Lower lobe of right lung (tissue), 2 donors: ENCODE results near the gene CEACAM8. TPM values are rescaled to one million over a fixed set of nuclear protein-coding genes. Genes with fewer than 3 reads are reported as not detected.

ENCODE experiments used
- ATAC-seq, 2 donors: fragments of 200-7000 bp; cut with Tn5 transposase; one replicate each; pipeline ENCODE4 v1.9.1; 2020 to 2022; ENCODE audit warnings: mild to moderate bottlenecking in 2 of 2, moderate library complexity in 2 of 2
- DNase-seq: peaks from one replicate; pipeline ENCODE4 v3.0.0-alpha.2; 2020
- H3K27ac ChIP-seq: fragments of 200-600 bp; one replicate; pipeline ENCODE4 v1.8.0; 2022
- H3K27me3 ChIP-seq: fragments of 200-600 bp; one replicate; pipeline ENCODE4 v1.8.0; 2022; ENCODE audit warnings: low read depth
- H3K36me3 ChIP-seq: fragments of 200-600 bp; one replicate; pipeline ENCODE4 v1.8.0; 2022; ENCODE audit warnings: mild to moderate bottlenecking
- H3K4me1 ChIP-seq: fragments of 200-600 bp; one replicate; pipeline ENCODE4 v1.8.0; 2022
- H3K4me3 ChIP-seq: fragments of 200-600 bp; one replicate; pipeline ENCODE4 v1.8.0; 2022; ENCODE audit warnings: mild to moderate bottlenecking
- H3K9me3 ChIP-seq: fragments of 200-600 bp; one replicate; pipeline ENCODE4 v1.8.0; 2022
- intact Hi-C: fragments of 100-400 bp; cut with DNase I; formaldehyde crosslinking; loops from one replicate; pipeline ENCODE4 v1.11.0; 2022
- total RNA-seq: library from RNA; stranded (reverse); fragmentation: NEBNext Ultra II Directional; extraction: Animal tissue kit (Norgen Biotek cat#: 25700); gene quantifications from one replicate; pipeline ENCODE4 v1.2.1, GENCODE V29; 2021
- TF ChIP-seq, protein P1 (sequence below): fragments of 200-600 bp; IDR thresholded peaks from one replicate; pipeline ENCODE4 v1.8.0; 2022; ENCODE audit warnings: antibody characterized with exemption, mild to moderate bottlenecking
- donor health status: DM: no; HTN: yes; CAD: no; lungs with severe emphysema.

CEACAM8 gene
- total RNA-seq, 1 donor from 2014 or later, result 0.53 TPM

- Histone ChIP-seq H3K4me1 (no peaks in the 10 kb centered on the region), H3K9me3 (no peaks in the 10 kb centered on the region), H3K36me3 (no peaks in the 10 kb centered on the region), H3K27me3 (peaks cover 12% of the 10 kb centered on the region), H3K27ac (no peak overlapping the region), H3K4me3 (no peak overlapping the region)
- DNase-seq, result no peak
- ATAC-seq, result no peak
- TF ChIP-seq, protein P1, sequence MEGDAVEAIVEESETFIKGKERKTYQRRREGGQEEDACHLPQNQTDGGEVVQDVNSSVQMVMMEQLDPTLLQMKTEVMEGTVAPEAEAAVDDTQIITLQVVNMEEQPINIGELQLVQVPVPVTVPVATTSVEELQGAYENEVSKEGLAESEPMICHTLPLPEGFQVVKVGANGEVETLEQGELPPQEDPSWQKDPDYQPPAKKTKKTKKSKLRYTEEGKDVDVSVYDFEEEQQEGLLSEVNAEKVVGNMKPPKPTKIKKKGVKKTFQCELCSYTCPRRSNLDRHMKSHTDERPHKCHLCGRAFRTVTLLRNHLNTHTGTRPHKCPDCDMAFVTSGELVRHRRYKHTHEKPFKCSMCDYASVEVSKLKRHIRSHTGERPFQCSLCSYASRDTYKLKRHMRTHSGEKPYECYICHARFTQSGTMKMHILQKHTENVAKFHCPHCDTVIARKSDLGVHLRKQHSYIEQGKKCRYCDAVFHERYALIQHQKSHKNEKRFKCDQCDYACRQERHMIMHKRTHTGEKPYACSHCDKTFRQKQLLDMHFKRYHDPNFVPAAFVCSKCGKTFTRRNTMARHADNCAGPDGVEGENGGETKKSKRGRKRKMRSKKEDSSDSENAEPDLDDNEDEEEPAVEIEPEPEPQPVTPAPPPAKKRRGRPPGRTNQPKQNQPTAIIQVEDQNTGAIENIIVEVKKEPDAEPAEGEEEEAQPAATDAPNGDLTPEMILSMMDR, result no peak
- intact Hi-C loops, result no loop called here
Measured at GRCh38 chr19:42584466-42584865, 10.3 kb downstream of the CEACAM8 start.

- DNase-seq (no peak), ATAC-seq (no peak)
- Histone ChIP-seq H3K27me3 (peaks cover 15% of the 10 kb centered on the region), H3K9me3 (no peaks in the 10 kb centered on the region), H3K36me3 (no peaks in the 10 kb centered on the region), H3K27ac (no peak overlapping the region), H3K4me3 (no peak overlapping the region), H3K4me1 (peaks cover 5% of the 10 kb centered on the region)
- intact Hi-C loops, result no loop called here
- TF ChIP-seq, protein P1, result no peak
Measured at GRCh38 chr19:42577016-42577415, 17.7 kb downstream of the CEACAM8 start.

- Histone ChIP-seq H3K4me3 (no peak overlapping the region), H3K27me3 (peaks cover 15% of the 10 kb centered on the region), H3K36me3 (no peaks in the 10 kb centered on the region), H3K27ac (no peak overlapping the region), H3K9me3 (no peaks in the 10 kb centered on the region), H3K4me1 (peaks cover 5% of the 10 kb centered on the region)
- ATAC-seq (no peak), DNase-seq (no peak)
- intact Hi-C loops, result no loop called here
- TF ChIP-seq, protein P1, result no peak
Measured at GRCh38 chr19:42576241-42576640, 18.5 kb downstream of the CEACAM8 start.

- intact Hi-C loops, result no loop called here
- Histone ChIP-seq H3K9me3 (no peaks in the 10 kb centered on the region), H3K27ac (no peak overlapping the region), H3K4me3 (no peak overlapping the region), H3K36me3 (no peaks in the 10 kb centered on the region), H3K27me3 (no peaks in the 10 kb centered on the region), H3K4me1 (peaks cover 5% of the 10 kb centered on the region)
- no peak for ATAC-seq
- DNase-seq, result no peak
- TF ChIP-seq, protein P1, result no peak
Measured at GRCh38 chr19:42573642-42574041, 21.1 kb downstream of the CEACAM8 start.

DNA sequence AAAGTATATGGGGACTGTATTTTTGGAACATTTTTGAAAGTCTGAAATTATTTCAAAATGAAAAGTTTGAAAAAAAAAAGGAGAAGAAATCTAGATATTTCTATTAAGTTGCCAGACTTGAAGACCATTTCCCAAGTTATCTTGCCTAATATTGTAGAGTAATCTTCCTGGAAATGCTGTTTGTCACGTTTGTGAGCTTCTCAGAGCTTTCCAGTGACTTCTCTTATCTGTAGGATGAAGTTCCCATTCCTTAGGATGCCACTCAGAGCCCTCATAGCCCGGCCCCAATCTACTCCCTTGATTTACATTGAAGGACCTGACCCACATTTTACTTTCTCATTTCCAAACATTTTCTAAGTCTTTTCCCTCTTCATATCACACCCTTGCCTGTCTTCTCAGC, 23.6 kb downstream of the CEACAM8 start:
- Histone ChIP-seq H3K36me3 (no peaks in the 10 kb centered on the region), H3K27me3 (no peaks in the 10 kb centered on the region), H3K27ac (no peak overlapping the region), H3K4me3 (no peak overlapping the region), H3K4me1 (no peaks in the 10 kb centered on the region), H3K9me3 (no peaks in the 10 kb centered on the region)
- intact Hi-C loops, result no loop called here
- DNase-seq, result no peak
- TF ChIP-seq, protein P1, result no peak
- ATAC-seq, result no peak

GRCh38 chr19:42569193-42569592, 25.5 kb downstream of the CEACAM8 start:
- TF ChIP-seq, protein P1, result no peak
- no peak overlapping the region for H3K4me3 ChIP-seq
- no peaks in the 10 kb centered on the region for H3K9me3 ChIP-seq
- ATAC-seq (no peak), DNase-seq (no peak)
- H3K4me1 ChIP-seq, result no peaks in the 10 kb centered on the region
- intact Hi-C loops, result no loop called here
- no peaks in the 10 kb centered on the region for H3K36me3 ChIP-seq
- no peak overlapping the region for H3K27ac ChIP-seq
- H3K27me3 ChIP-seq, result no peaks in the 10 kb centered on the region
